HG03342 (cell line): ENCODE measurements around the gene ELMOD1.
A peak's percentile ranks its signal among the peaks of the same experiment; 100 is the strongest.
"Not testable (repeated sequence)": the region's sequence is repeated elsewhere in the genome, so short reads cannot be mapped to it uniquely, and the experiment has no call there.

Experiments used
- ATAC-seq: cut with Tn5 transposase; IDR thresholded peaks from one replicate; pipeline ENCODE4 v1.9.1; 2021; ENCODE audit warnings: mild to moderate bottlenecking, moderate library complexity; ENCODE audit not compliant: unreplicated experiment

Gene ELMOD1

DNA sequence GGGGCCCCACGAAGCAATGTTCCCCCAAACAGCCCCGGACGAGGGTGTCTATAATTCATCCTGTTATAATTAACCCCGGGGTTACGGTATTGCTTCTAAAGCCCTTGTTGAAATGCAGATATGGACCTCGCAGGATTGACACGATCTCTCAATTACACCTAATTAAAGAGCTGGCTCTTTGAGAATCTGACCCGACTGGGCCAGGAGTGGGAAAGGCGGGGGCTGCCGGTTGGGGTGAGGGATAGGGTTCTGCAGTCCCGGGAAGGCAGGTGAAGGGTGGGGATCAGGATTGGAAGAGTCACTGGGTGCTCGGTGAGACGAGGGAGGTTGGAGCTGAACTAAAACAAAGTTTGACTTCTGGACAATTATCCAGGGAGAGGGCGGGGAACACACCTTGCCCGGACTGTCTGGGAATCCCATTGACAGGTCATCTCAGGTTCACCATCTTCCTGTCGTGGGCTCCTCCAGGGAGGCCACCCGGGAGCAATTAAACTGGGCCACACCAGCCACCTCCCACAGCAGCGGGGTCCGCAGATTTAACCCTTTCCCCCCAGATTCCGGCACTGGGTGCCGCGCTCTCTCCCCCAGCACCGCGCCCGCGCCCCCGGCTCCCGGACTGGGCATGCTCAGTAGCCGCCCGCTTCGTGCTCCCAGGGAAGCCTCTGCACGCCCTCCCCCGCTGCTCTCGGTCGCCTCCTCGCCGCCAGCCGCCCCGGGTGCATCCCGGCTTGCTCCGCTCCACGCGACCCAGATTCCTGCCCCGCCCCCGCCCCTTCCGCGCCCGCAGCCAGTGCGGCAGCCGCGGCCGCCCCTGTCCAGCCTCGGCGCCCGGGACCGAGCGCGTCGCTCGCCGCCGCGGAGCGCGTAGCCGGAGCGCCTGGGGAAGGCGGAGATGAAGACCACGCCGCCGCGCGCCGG lies at the start of gene ELMOD1:
ELMOD1 (plus strand) TSS at position 688 of the 918 bp plus-strand sequence. CDS start 27,043 bp downstream, outside the sequence.
- peak; percentile 41 for ATAC-seq

DNA sequence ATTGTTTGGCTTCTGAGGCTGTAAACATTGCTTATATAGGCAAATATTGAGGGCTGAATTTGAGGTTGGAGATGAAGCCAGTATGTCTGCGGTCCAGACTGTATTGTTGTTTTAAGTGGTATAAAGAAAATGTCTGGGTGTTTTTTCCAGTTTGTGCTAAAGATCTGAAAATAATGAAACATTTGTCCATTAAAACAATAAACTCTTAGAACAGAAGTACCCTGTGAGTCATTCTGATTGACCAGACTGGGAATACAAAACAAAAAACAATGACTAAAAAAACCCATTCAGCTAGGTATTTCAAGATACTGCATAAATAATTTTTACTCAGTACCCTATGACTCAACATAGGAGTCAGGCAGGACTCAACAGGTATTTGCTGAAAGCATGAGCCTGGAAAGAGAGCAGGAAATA lies 45.8 kb upstream of the ELMOD1 start:
- no peak for ATAC-seq

DNA sequence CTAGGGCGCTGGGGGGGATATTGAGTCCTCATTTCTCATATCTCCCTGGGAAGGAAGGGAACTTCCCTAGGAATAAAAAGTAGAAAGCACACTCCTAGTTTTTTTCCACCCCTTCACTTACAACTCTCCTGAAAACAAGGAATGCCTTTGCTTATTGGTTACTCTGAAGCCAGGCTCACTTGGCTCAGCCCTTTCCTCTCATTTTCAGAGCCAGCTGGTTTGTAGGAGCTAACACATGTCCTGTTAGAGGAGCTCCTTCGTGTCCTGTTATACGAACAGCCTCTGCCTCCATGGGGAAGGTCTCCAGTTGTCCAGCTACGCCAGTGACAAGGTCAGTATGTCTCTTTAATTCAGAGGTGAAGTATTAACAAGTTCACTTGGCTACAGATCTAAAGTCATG lies 43.0 kb upstream of the ELMOD1 start:
- no peak for ATAC-seq

DNA sequence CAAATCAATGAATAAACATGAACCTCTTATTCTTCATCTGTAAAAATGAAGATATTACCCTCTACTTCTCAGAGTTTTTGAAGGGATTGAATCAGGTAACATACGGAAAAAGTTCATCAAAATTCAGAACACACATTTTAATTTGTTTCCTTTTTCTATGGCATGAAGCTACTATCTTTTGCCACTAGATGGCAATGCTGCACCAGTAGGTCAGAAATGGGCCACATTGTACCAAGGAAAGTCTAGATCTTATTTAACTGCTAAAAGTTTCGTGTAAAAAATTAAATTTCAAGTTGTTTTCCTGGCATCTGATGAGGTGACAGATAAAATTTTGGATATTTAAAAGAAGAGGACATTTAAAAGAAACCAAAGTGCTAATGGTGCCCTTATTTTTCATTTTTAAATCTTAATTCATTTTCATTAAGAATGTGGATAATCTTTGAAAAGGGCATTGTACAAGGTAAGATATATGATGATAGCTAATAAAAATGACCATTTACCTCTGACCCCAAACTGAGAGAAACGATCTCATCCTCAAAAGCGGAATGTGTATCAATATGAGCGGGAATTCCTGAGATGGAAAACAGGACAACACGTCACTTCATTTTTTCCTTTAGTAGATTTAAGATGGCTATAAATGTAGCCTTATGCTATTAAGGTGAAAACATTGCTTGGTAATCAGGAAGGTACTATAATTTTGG lies 41.5 kb upstream of the ELMOD1 start:
- peak; percentile 59 for ATAC-seq

DNA sequence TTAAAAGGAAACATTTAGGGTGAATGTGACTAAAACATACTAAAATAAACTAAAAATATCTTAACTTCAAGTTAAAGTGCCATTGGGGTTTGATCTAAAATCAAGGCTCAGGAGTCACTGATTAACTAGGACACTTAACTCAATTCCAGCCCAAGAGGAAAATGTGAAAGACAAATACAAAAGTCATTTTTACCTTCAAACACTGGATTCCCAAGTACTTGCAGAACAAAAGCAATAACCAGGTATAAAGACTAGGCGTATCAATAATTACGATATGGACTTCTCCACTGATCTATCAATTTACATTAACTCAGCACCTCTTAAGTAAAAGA lies 41.0 kb upstream of the ELMOD1 start:
- no peak for ATAC-seq

DNA sequence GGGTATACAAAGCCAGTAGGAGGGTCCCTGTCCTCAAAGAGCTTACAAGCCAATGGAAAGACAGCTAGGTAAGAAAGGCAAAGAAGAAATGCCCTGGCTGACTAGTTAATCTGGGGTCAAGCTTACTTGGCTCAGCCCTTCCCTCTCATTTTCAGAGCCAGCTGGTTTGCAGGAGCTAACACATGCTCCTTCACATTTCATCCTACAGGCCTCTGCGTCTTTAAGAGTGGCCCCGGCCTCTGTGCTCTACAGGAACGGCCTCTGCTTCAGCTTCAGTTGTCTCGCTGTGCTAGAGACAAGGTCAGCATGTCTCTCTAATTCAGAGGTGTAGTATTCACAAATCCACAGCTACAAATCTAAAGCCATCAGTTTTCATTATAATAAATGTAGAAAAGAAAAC lies 40.6 kb upstream of the ELMOD1 start:
- ATAC-seq, result no peak

DNA sequence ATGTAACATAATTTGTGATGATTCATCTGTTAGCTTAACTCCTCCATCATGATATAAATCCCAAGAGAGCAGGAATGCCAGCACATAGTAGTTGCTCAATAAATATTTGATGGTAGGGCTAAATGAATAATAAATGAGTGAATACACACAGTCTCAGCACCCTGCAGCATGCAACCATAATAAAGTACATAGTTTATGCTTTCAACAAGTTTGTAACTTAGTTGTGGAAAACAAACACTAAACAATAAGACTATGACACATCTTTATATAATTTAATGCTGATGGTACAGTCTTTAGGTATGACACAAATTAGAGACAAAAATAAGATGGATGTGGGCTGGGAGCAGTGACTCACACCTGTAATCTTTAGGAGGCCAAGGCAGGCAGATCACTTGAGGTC lies 29.3 kb upstream of the ELMOD1 start:
- no peak for ATAC-seq

DNA sequence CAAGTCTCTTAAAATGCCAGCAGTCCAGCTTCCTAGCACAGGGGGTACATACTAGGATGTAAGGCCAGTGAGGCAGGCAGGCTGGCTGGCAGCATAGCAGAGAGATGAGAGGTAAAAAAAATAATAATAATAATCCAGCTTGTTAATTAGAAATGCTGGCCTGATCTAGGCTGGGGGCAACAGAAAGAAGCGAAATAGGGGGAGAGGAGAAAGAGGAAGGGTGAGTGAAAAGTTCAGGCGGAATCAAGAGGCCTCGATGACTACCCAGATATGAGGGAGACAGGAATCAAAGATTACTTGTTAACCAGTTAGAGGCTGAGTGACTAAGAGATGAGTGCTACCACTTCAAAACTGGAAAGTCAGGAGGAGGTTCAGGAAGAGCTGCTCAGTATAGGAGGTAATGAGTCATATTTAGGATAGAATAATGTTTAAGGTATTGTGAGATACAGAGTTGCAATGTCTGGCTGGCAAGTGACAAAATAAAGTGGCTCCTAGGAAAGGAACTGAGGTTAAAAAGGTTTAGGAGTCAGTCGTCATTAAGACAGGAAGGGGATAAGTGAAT lies 28.2 kb upstream of the ELMOD1 start:
- ATAC-seq, result no peak

DNA sequence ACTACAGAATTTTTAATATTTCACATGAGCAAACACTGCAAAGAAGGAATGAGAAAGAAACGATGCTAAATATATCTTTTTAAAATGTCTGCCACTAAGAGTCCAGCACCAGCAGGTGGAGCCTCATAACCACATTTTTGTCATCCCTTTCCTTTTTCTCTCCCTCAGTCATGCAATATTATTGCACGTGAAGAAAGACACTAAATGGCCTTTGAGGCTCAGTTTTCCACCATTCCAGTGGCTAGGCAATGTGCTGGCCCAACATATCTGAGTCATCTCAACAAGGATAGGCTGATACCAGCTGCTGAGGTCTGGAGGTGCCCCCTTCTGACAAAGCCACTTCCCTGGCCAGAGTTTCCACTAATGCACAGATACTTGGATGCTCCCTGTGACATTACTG lies 27.2 kb upstream of the ELMOD1 start:
- ATAC-seq, result peak; percentile 28

DNA sequence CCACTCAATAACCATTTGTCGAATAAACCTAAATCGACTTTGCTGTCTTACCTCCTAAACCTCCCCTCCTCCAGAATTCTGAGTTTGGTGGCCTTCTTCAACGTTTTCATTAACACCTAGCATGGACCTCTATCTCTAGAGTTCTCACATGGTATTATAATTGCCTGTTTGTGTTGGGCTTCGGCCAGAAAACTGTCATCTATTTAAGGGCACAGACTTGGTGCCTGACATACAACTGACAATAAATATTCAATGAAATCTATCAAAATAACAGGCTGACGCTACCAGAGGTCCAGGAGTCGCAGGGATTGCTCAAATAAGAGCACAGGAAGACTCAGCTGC lies 26.1 kb upstream of the ELMOD1 start:
- peak; percentile 13 for ATAC-seq

DNA sequence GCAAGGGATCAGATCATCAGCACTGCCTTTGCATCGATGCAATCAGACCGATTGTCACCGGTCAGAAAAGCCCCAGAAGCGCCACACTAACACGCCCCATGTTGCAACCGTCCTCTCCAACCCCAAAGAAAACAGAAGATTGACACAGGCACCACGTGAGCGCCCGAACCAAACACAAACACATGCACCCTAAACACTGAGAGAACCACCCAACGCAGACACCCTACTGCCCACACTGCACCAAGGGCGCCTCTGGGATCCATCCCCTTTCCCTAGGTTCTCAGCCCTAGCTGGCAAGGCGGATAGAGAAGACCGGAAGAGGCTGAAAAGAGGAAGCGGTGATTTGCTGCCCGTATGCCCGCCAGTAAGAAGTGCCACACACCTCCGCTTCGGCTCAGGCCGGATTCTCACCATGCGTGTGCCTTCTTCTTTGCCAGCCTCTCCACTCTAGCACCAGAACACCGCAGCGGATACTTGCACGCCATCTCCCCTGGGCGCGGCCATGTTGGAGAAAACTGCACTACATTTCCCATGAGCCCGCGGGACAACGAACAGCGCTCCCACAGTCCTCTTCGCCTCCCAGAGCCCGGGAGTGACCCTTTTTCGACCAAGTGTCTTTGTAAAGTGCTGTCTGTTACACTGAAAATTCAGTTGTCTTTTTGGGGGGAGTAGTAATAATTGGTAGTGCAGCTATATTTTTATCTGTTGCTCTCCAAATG lies 25.6 kb upstream of the ELMOD1 start, which contains the start of gene ALKBH8:
ALKBH8 (minus strand) TSS at position 517 of the 719 bp plus-strand sequence. CDS start 4,842 bp downstream, outside the sequence.
- ATAC-seq, result peak; percentile 81

DNA sequence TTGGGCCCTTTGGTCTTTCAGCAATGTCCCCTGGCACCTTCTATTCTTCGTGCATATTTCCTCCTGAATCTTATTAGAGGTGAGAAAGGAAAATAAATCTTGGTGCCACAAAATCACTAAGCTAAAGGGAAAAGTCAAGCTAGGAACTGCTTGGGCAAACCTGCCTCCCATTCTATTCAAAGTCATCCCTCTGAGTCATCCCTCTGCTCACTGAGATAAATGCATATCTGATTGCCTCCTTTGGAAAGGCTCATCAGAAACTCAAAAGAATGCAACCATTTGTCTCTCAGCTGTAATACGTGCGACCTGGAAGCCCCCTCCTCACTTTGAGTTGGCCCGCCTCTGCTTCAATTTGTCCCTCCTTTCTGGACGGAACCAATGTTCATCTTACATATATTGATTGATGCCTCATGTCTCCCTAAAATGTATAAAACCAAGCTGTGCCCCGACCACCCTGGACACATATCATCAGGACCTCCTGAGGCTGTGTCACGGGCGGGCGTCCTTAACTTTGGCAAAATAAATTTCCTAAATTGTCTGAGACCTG lies 24.9 kb upstream of the ELMOD1 start:
- ATAC-seq, result peak; percentile 0

DNA sequence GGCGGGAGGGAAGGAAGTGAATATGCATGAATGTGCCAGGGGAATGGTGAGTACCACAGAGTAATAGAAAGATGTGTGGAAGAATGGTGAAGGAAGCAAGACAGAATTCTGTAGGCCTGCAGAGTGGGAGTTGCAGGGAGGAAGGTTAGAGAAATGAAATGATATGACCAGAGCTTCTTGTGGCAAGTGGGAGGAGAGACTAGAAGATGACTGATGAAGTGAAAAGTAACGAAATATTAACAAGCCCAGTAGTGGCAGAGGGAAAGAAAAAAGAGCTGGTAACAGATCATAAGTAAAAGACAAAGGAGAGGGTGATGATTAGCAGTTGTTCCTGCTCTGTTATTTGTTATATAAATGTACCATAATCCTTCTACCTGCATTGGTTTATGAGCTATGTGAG lies 24.4 kb upstream of the ELMOD1 start:
- no peak for ATAC-seq

DNA sequence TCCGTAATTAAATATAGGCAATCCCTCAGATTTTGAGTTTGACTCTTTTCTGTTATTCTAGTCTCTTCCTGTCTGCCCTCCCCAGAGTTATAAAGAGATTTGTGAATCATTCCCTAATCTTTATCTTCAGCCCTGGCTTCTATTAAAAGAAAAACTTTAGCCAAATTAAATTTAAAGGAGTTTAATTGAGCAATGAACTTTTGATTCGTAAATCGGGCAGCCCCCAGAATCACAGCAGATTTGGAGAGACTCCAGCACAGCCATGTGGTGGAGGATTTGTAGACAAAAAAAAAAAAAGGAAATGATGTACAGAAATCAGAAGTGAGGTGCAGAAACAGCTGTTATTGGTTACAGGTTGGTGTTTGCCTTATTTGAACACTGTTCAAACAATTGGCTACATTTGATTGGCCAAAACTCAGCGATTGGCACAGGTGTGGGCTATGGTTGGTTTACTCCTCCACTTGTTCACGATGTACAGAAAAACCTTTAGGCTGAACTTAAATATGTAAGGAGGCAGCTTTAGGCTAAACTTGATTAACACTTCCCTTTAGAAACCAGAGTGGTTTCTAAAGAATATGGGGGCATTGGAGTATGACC lies 23.1 kb upstream of the ELMOD1 start:
- ATAC-seq, result no peak

DNA sequence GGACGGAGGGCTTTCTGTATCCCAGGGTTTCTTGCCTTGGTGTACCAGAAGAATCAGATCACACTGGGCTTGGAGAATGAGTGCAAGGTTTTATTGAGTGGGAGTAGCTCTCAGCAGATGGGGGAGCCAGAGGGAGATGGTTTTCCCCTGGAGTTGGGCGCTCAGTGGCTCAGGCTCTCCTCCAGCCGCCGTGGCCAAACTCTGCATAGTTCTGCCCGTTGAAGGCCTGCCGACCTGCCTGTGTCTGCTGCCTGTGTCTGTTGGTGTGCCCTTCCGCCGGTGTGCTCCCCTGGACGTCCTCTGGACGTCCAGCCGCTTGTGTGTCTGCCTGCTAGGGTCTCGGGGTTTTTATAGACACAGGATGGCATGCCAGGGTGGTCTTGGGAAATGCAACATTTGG lies 20.9 kb upstream of the ELMOD1 start:
- no peak for ATAC-seq

DNA sequence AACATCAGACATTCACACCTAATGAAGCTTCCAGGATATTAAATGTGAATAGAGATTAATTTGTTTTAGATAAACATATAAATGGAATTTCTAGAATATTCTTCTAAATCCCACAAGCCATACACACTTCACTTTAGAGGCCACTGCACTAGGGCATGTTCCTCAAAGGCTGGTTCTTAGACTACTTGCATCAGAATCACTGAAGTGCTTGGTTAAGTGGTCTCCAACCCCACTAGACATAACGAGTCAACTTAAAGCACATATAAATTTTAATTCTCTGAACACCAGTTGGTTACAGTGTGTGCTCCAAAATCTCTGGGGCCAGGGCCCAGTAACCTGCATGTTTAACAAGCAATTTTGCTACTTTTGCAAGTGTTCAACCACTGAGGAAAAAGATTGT lies 17.5 kb upstream of the ELMOD1 start:
- ATAC-seq, result no peak

DNA sequence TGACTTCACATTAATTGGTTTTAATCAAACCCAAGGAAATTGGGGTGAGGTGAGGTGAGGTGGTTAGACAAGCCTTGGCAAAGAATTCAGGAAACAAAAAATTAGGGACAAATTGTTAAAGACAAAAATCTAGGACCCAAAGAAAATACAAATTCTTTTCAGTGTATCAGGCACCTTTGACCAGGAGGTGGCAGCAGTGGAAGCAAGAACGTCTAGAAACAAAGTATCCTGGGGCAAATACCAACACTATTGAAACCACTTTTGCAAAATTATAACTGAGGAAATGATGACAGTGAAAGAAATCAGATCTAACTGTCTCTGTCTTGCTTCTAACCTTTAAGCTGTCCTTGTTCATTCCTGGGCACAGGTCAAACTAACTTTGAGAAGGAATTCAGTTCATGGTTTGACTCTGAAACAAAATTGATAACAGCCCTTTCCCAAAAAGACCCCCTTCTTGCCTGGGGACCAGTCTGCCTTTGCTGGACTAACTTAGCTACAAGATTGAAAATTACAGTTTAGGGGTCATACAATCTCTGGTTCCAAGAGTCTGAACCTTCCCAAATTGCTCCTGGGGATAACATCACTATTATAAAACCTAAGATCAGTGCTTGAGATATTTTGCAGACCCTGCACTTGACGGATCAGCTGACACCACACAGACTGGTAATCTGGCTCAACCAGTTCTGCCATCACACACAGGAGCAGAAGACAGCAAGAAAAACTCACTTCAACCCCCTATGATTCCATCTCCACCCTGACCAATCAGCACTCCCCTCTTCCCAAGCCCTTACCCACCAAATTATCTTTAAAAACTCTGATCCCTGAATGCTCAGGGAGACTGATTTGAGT lies 14.2 kb upstream of the ELMOD1 start:
- ATAC-seq, result not testable (repeated sequence)

DNA sequence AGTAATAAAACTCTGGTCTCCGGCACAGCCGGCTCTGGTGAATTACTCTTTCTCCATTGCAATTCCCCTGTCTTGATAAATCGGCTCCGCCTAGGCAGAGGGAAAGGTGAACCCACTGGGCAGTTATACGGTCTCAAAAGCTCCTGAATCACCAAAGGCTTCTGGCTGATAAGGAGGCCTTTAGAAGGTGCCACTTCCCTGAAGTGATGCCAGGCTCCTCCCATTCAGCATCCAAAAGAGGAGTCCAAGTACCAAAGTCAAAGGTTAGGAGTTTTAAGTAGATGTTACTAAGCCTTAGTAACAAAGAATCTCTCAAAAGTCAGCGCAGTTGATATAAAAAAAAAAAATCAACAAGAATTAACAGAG lies 13.6 kb upstream of the ELMOD1 start:
- no peak for ATAC-seq

DNA sequence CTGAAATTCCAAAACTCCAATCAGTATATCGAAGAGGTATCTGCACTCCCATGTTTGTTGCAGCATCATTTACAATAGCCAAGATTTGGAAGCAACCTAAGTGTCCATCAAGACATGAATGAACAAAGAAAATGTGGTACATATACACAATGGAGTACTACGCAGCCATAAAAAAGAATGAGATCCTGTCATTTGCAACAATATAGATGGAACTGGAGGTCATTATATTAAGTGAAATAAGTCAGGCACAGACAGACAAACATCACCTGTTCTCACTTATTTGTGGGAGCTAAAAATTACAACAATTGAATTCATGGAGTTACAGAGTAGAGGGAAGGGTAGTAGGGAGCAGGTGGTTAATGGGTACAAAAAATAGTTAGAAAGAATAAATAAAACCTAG lies 11.8 kb upstream of the ELMOD1 start:
- not testable (repeated sequence) for ATAC-seq

DNA sequence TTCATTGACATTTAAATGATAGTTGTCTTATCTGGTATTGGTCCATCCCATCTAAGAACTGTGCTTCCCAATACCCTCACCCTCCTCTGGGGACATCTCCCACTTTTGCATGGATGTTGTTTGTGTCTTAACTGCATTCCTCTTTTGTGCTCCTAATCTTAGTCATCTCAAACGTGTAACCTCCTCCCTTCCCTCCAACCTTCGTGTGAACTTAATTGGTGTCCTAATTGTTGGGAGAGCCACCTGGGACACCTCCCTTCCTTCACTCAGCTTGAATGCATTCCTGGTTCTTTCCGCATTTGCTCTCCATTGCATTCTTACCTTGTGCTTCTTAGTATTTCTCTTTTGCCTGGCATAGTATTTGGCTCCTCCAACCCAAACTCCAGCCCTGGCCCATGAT lies 9.8 kb upstream of the ELMOD1 start:
- ATAC-seq, result no peak
